Measurements from ENCODE around the gene ARMC3. TPM values are rescaled to one million over a fixed set of nuclear protein-coding genes. Genes with fewer than 3 reads are reported as not detected.

The ARMC3 gene
- total RNA-seq, 1 experiment from 2014 or later, result 0.28 TPM

- no peaks in the 10 kb centered on the region for H3K9me3 Mint-ChIP-seq
- TF ChIP-seq FOXJ3 (CRISPR knock-in tag; IDR thresholded peaks at IDR 0.05; ENCODE audit: borderline replicate concordance) (no peak), NFATC4 (CRISPR knock-in tag; IDR thresholded peaks at IDR 0.05) (no peak), PREB (CRISPR knock-in tag; IDR thresholded peaks at IDR 0.05; ENCODE audit: borderline replicate concordance) (no peak), ARID4B (CRISPR knock-in tag; IDR thresholded peaks at IDR 0.05; ENCODE audit: borderline replicate concordance) (no peak), ZSCAN18 (CRISPR knock-in tag; IDR thresholded peaks at IDR 0.05) (no peak), E2F4 (CRISPR knock-in tag; IDR thresholded peaks at IDR 0.05; ENCODE audit: borderline replicate concordance, low read depth) (no peak), CBFB (CRISPR knock-in tag; IDR thresholded peaks at IDR 0.05; ENCODE audit: low read depth) (no peak), CREB1 (CRISPR knock-in tag; IDR thresholded peaks at IDR 0.05) (no peak), ZBTB21 (CRISPR knock-in tag; IDR thresholded peaks at IDR 0.05; ENCODE audit: borderline replicate concordance) (no peak), AFF4 (CRISPR knock-in tag; IDR thresholded peaks at IDR 0.05; ENCODE audit: borderline replicate concordance) (no peak), ZNF416 (CRISPR knock-in tag; IDR thresholded peaks at IDR 0.05) (no peak), CREM (CRISPR knock-in tag; IDR thresholded peaks at IDR 0.05) (no peak), E2F1 (CRISPR knock-in tag; IDR thresholded peaks at IDR 0.05) (no peak)
- peaks cover 19% of the 10 kb centered on the region for H3K4me1 Mint-ChIP-seq
- ChIA-PET CTCF (no interaction called here), POLR2A (no interaction called here)
- no peaks in the 10 kb centered on the region for H3K36me3 Mint-ChIP-seq
- no peak overlapping the region for H3K4me3 Mint-ChIP-seq
- no peak for DNase-seq (ENCODE audit: low spot score)
- no peak for ATAC-seq
- H3K27ac Mint-ChIP-seq, result no peak overlapping the region
- no peaks in the 10 kb centered on the region for H3K27me3 Mint-ChIP-seq (ENCODE audit: low read depth)
Observed at GRCh38 chr10:22984066-22984465, 56.2 kb downstream of the ARMC3 start.
